HEK293 (cell line): ENCODE results near the gene THUMPD3.

Source experiments
- EGR2 ChIP-seq: fragments of 450-650 bp; formaldehyde crosslinking; IDR thresholded peaks from 2 replicates; pipeline ENCODE4 v1.5.1; 2016; ENCODE audit warnings: low read depth, missing biosample characterization, missing genetic modification characterization
- GLI4 ChIP-seq: fragments of 450-650 bp; formaldehyde crosslinking; IDR thresholded peaks from 2 replicates; pipeline ENCODE4 v1.5.1; 2016; ENCODE audit warnings: missing biosample characterization, missing genetic modification characterization
- KLF9 ChIP-seq: fragments of 450-650 bp; formaldehyde crosslinking; IDR thresholded peaks from 2 replicates; pipeline ENCODE4 v1.5.1; 2016; ENCODE audit warnings: missing biosample characterization, missing genetic modification characterization, low read depth
- SP7 ChIP-seq: fragments of 450-650 bp; formaldehyde crosslinking; IDR thresholded peaks from 2 replicates; pipeline ENCODE4 v1.5.1; 2016; ENCODE audit warnings: missing biosample characterization, missing genetic modification characterization
- ZFP41 ChIP-seq: fragments of 450-650 bp; formaldehyde crosslinking; IDR thresholded peaks from 2 replicates; pipeline ENCODE4 v1.5.1; 2016; ENCODE audit warnings: missing biosample characterization, missing genetic modification characterization, borderline replicate concordance
- ZNF132 ChIP-seq: fragments of 450-650 bp; formaldehyde crosslinking; IDR thresholded peaks from 2 replicates; pipeline ENCODE4 v1.5.1; 2017; ENCODE audit warnings: missing biosample characterization, missing genetic modification characterization, borderline replicate concordance
- ZNF146 ChIP-seq: fragments of 450-650 bp; formaldehyde crosslinking; IDR thresholded peaks from 2 replicates; pipeline ENCODE4 v1.5.1; 2016; ENCODE audit warnings: missing biosample characterization, missing genetic modification characterization
- ZNF174 ChIP-seq: fragments of 450-650 bp; formaldehyde crosslinking; IDR thresholded peaks from 2 replicates; pipeline ENCODE4 v1.5.0; 2017; ENCODE audit warnings: missing biosample characterization, mild to moderate bottlenecking, missing genetic modification characterization
- ZNF202 ChIP-seq: fragments of 450-650 bp; formaldehyde crosslinking; IDR thresholded peaks from 2 replicates; pipeline ENCODE4 v1.5.1; 2016; ENCODE audit warnings: missing biosample characterization, missing genetic modification characterization, borderline replicate concordance
- ZNF324 ChIP-seq: fragments of 450-650 bp; formaldehyde crosslinking; IDR thresholded peaks from 2 replicates; pipeline ENCODE4 v1.5.1; 2016; ENCODE audit warnings: missing biosample characterization, missing genetic modification characterization
- ZNF350 ChIP-seq: fragments of 450-650 bp; formaldehyde crosslinking; IDR thresholded peaks from 2 replicates; pipeline ENCODE4 v1.5.0; 2017; ENCODE audit warnings: missing biosample characterization, mild to moderate bottlenecking, missing genetic modification characterization
- ZNF394 ChIP-seq: fragments of 450-650 bp; formaldehyde crosslinking; IDR thresholded peaks from 2 replicates; pipeline ENCODE4 v1.5.1; 2016; ENCODE audit warnings: missing biosample characterization, missing genetic modification characterization, mild to moderate bottlenecking, moderate library complexity, borderline replicate concordance
- ZNF48 ChIP-seq: fragments of 450-650 bp; formaldehyde crosslinking; IDR thresholded peaks from 2 replicates; pipeline ENCODE4 v1.5.1; 2016; ENCODE audit warnings: missing biosample characterization, missing genetic modification characterization
- ZNF560 ChIP-seq: fragments of 450-650 bp; formaldehyde crosslinking; IDR thresholded peaks from 2 replicates; pipeline ENCODE4 v1.5.1; 2017; ENCODE audit warnings: missing biosample characterization, missing genetic modification characterization, borderline replicate concordance
- ZNF571 ChIP-seq: fragments of 450-650 bp; formaldehyde crosslinking; IDR thresholded peaks from 2 replicates; pipeline ENCODE4 v1.5.0; 2017; ENCODE audit warnings: missing biosample characterization, missing genetic modification characterization
- ZNF596 ChIP-seq: fragments of 450-650 bp; IDR thresholded peaks from 2 replicates; pipeline ENCODE4 v1.5.0; 2018; ENCODE audit warnings: missing biosample characterization, mild to moderate bottlenecking, missing genetic modification characterization, moderate library complexity
- ZNF610 ChIP-seq: fragments of 450-650 bp; formaldehyde crosslinking; IDR thresholded peaks from 2 replicates; pipeline ENCODE4 v1.5.1; 2016; ENCODE audit warnings: missing biosample characterization, missing genetic modification characterization, borderline replicate concordance
- ZNF701 ChIP-seq: fragments of 450-650 bp; formaldehyde crosslinking; IDR thresholded peaks from 2 replicates; pipeline ENCODE4 v1.5.1; 2016; ENCODE audit warnings: missing biosample characterization, missing genetic modification characterization
- ZNF776 ChIP-seq: fragments of 450-650 bp; formaldehyde crosslinking; IDR thresholded peaks from 2 replicates; pipeline ENCODE4 v1.5.0; 2017; ENCODE audit warnings: missing biosample characterization, missing genetic modification characterization, borderline replicate concordance
- ZNF785 ChIP-seq: fragments of 450-650 bp; formaldehyde crosslinking; IDR thresholded peaks from 2 replicates; pipeline ENCODE4 v1.5.1; 2016; ENCODE audit warnings: missing biosample characterization, missing genetic modification characterization
- ZNF792 ChIP-seq: fragments of 450-650 bp; formaldehyde crosslinking; IDR thresholded peaks from 2 replicates; pipeline ENCODE4 v1.5.1; 2016; ENCODE audit warnings: missing biosample characterization, missing genetic modification characterization
- ZNF843 ChIP-seq: fragments of 450-650 bp; formaldehyde crosslinking; IDR thresholded peaks from 2 replicates; pipeline ENCODE4 v1.5.1; 2016; ENCODE audit warnings: missing biosample characterization, missing genetic modification characterization
- TF ChIP-seq, protein P1 (sequence below): fragments of 450-650 bp; formaldehyde crosslinking; IDR thresholded peaks from 2 replicates; pipeline ENCODE4 v1.5.1; 2016; ENCODE audit warnings: missing biosample characterization, missing genetic modification characterization
- TF ChIP-seq, protein P2 (sequence below): fragments of 450-650 bp; formaldehyde crosslinking; IDR thresholded peaks from 2 replicates; pipeline ENCODE4 v1.5.1; 2016; ENCODE audit warnings: missing biosample characterization, missing genetic modification characterization
- TF ChIP-seq, protein P3 (sequence below): fragments of 450-650 bp; formaldehyde crosslinking; IDR thresholded peaks from 2 replicates; pipeline ENCODE4 v1.5.1; 2016; ENCODE audit warnings: missing biosample characterization, missing genetic modification characterization
- TF ChIP-seq, protein P4 (sequence below): fragments of 450-650 bp; formaldehyde crosslinking; IDR thresholded peaks from 2 replicates; pipeline ENCODE4 v1.5.1; 2016; ENCODE audit warnings: missing biosample characterization, missing genetic modification characterization
- TF ChIP-seq, protein P5 (sequence below): fragments of 450-650 bp; IDR thresholded peaks from 2 replicates; pipeline ENCODE4 v1.5.1; 2018; ENCODE audit warnings: missing biosample characterization, missing genetic modification characterization
- TF ChIP-seq, protein P6 (sequence below): fragments of 450-650 bp; formaldehyde crosslinking; IDR thresholded peaks from 2 replicates; pipeline ENCODE4 v1.5.1; 2016; ENCODE audit warnings: missing biosample characterization, missing genetic modification characterization

THUMPD3 gene

DNA sequence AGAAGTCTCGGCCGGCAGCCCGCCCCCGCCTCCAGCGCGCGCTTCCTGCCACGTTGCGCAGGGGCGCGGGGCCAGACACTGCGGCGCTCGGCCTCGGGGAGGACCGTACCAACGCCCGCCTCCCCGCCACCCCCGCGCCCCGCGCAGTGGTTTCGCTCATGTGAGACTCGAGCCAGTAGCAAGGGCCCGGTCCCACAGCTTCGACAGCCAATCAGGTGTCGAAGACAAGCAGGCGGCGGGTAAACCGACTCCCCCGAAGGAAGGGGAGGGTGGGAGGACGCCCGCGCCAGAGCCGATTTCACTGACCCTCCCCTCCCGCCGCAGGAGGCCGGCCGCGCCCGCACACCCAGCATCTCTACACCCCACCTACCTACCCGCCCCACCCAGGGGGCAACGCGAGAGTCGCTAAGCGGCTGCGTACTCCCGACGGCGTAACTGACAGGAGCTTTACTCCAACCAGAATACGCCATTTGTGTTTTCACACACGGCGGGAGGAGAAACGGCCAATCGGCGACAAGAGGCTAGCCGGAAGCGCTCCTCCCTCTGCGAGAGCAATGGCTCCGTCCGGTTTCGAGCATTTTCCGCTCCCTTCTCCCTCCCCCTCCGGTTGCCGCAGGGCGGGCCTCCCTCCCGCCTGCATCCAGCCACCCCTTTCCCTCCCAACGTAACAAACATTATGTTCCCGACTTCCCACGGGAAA lies 33.9 kb downstream of the THUMPD3 start (continued):
- TF ChIP-seq, protein P1, sequence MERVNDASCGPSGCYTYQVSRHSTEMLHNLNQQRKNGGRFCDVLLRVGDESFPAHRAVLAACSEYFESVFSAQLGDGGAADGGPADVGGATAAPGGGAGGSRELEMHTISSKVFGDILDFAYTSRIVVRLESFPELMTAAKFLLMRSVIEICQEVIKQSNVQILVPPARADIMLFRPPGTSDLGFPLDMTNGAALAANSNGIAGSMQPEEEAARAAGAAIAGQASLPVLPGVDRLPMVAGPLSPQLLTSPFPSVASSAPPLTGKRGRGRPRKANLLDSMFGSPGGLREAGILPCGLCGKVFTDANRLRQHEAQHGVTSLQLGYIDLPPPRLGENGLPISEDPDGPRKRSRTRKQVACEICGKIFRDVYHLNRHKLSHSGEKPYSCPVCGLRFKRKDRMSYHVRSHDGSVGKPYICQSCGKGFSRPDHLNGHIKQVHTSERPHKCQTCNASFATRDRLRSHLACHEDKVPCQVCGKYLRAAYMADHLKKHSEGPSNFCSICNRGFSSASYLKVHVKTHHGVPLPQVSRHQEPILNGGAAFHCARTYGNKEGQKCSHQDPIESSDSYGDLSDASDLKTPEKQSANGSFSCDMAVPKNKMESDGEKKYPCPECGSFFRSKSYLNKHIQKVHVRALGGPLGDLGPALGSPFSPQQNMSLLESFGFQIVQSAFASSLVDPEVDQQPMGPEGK = peak; percentile 99
- TF ChIP-seq KLF9 (tag by site-specific recombination) (peak; percentile 66; the same call in 1 of the 2 replicates), GLI4 (tag by site-specific recombination) (no peak), ZNF792 (no peak), ZFP41 (tag by site-specific recombination) (no peak), ZNF324 (no peak; the same call in 1 of the 2 replicates), ZNF571 (tag by site-specific recombination) (no peak), ZNF202 (tag by site-specific recombination) (no peak), ZNF350 (tag by site-specific recombination) (no peak), ZNF132 (tag by site-specific recombination) (no peak), ZNF146 (tag by site-specific recombination) (no peak), SP7 (tag by site-specific recombination) (peak; percentile 76), ZNF48 (tag by site-specific recombination) (no peak), EGR2 (peak; percentile 65), ZNF610 (tag by site-specific recombination) (no peak; the same call in 1 of the 2 replicates), ZNF776 (tag by site-specific recombination) (no peak), ZNF843 (tag by site-specific recombination) (peak; percentile 81; the same call in 1 of the 2 replicates), ZNF394 (tag by site-specific recombination) (peak; percentile 85), ZNF596 (peak; percentile 39; the same call in 1 of the 2 replicates), ZNF701 (tag by site-specific recombination) (no peak), ZNF785 (no peak; the same call in 1 of the 2 replicates), ZNF174 (tag by site-specific recombination) (no peak), ZNF560 (tag by site-specific recombination) (no peak)
- TF ChIP-seq, protein P2, sequence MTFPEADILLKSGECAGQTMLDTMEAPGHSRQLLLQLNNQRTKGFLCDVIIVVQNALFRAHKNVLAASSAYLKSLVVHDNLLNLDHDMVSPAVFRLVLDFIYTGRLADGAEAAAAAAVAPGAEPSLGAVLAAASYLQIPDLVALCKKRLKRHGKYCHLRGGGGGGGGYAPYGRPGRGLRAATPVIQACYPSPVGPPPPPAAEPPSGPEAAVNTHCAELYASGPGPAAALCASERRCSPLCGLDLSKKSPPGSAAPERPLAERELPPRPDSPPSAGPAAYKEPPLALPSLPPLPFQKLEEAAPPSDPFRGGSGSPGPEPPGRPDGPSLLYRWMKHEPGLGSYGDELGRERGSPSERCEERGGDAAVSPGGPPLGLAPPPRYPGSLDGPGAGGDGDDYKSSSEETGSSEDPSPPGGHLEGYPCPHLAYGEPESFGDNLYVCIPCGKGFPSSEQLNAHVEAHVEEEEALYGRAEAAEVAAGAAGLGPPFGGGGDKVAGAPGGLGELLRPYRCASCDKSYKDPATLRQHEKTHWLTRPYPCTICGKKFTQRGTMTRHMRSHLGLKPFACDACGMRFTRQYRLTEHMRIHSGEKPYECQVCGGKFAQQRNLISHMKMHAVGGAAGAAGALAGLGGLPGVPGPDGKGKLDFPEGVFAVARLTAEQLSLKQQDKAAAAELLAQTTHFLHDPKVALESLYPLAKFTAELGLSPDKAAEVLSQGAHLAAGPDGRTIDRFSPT (tag by site-specific recombination) = peak; percentile 99
- TF ChIP-seq, protein P3, sequence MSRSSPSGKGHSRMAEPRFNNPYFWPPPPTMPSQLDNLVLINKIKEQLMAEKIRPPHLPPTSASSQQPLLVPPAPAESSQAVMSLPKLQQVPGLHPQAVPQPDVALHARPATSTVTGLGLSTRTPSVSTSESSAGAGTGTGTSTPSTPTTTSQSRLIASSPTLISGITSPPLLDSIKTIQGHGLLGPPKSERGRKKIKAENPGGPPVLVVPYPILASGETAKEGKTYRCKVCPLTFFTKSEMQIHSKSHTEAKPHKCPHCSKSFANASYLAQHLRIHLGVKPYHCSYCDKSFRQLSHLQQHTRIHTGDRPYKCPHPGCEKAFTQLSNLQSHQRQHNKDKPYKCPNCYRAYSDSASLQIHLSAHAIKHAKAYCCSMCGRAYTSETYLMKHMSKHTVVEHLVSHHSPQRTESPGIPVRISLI (tag by site-specific recombination) = no peak
- TF ChIP-seq, protein P4, sequence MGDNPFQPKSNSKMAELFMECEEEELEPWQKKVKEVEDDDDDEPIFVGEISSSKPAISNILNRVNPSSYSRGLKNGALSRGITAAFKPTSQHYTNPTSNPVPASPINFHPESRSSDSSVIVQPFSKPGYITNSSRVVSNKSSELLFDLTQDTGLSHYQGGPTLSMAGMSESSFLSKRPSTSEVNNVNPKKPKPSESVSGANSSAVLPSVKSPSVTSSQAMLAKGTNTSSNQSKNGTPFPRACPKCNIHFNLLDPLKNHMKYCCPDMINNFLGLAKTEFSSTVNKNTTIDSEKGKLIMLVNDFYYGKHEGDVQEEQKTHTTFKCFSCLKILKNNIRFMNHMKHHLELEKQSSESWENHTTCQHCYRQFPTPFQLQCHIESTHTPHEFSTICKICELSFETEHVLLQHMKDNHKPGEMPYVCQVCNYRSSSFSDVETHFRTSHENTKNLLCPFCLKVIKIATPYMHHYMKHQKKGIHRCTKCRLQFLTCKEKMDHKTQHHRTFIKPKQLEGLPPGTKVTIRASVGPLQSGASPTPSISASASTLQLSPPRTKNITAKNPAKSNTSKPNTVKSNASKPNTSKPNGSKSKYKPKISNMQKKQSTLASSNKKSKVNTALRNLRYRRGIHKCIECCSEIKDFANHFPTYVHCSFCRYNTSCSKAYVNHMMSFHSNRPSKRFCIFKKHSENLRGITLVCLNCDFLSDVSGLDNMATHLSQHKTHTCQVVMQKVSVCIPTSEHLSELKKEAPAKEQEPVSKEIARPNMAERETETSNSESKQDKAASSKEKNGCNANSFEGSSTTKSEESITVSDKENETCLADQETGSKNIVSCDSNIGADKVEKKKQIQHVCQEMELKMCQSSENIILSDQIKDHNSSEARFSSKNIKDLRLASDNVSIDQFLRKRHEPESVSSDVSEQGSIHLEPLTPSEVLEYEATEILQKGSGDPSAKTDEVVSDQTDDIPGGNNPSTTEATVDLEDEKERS (tag by site-specific recombination) = no peak
- TF ChIP-seq, protein P5, sequence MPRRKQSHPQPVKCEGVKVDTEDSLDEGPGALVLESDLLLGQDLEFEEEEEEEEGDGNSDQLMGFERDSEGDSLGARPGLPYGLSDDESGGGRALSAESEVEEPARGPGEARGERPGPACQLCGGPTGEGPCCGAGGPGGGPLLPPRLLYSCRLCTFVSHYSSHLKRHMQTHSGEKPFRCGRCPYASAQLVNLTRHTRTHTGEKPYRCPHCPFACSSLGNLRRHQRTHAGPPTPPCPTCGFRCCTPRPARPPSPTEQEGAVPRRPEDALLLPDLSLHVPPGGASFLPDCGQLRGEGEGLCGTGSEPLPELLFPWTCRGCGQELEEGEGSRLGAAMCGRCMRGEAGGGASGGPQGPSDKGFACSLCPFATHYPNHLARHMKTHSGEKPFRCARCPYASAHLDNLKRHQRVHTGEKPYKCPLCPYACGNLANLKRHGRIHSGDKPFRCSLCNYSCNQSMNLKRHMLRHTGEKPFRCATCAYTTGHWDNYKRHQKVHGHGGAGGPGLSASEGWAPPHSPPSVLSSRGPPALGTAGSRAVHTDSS (tag by site-specific recombination) = no peak
- TF ChIP-seq, protein P6, sequence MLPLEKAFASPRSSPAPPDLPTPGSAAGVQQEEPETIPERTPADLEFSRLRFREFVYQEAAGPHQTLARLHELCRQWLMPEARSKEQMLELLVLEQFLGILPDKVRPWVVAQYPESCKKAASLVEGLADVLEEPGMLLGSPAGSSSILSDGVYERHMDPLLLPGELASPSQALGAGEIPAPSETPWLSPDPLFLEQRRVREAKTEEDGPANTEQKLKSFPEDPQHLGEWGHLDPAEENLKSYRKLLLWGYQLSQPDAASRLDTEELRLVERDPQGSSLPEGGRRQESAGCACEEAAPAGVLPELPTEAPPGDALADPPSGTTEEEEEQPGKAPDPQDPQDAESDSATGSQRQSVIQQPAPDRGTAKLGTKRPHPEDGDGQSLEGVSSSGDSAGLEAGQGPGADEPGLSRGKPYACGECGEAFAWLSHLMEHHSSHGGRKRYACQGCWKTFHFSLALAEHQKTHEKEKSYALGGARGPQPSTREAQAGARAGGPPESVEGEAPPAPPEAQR (tag by site-specific recombination) = peak; percentile 10; the same call in 1 of the 2 replicates
